ENCODE data around the gene C11orf21.

C11orf21 gene

DNA sequence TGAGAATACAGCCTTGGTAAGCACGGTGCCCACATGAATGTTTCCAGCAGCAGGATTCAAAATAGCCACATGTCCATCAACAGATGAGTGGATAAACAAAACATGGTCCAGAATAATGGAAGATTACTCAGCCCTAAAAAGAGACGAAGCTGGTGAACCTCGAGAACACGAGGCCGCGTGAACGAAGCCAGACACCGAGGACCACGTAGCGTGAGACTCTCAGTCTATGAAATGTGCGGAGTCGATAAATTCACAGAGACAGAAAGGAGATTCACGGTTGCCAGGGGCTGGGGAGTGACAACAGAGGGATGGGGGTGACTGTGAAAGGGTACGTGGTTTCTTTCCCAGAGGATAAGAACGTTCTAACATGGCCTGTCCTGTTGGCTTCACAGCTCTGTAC is 28.4 kb downstream of the C11orf21 start:
- in situ Hi-C loops (cut with MboI; ENCODE audit: low sequenced_read_pairs) = no loop called here

DNA sequence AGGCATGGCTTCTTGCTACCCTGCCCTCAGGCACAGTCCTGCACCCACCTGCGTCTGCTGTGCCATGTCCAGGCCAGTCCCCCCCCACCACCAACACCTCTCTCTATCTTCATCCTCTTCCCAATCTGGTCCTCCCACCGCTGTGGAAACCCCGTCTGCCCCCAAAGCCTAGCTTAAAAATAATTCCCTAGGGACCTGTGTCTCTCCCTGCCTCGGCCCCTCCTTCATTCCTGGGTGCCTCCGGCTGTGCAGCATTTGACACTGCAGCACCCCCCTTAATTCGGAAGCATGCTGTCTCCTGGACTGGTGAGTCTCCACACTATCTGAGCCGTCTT is 28.8 kb downstream of the C11orf21 start:
- in situ Hi-C loops (cut with MboI; ENCODE audit: low sequenced_read_pairs) = no loop called here

GRCh38 chr11:2272228-2272945 is 29.3 kb downstream of the C11orf21 start:
- in situ Hi-C loops (cut with MboI; ENCODE audit: low sequenced_read_pairs) = no loop called here

- in situ Hi-C loops (cut with MboI; ENCODE audit: low sequenced_read_pairs) = no loop called here
These were observed 30.1 kb downstream of the C11orf21 start for GRCh38 chr11:2271327-2272227.

DNA sequence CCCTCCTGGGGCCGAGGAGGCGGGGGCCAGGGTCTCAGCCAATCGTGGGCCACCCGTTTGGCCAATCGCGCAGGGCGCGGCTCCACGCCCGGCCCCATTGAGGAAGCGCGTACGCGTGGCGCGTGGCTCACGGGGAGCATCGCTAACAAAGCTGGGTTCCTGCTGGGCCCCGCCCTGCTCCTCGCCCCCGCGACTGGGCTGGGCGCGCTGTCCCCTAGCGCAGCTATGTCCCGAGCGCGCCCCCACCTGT is 30.7 kb downstream of the C11orf21 start:
- in situ Hi-C loops (cut with MboI; ENCODE audit: low sequenced_read_pairs) = no loop called here

DNA sequence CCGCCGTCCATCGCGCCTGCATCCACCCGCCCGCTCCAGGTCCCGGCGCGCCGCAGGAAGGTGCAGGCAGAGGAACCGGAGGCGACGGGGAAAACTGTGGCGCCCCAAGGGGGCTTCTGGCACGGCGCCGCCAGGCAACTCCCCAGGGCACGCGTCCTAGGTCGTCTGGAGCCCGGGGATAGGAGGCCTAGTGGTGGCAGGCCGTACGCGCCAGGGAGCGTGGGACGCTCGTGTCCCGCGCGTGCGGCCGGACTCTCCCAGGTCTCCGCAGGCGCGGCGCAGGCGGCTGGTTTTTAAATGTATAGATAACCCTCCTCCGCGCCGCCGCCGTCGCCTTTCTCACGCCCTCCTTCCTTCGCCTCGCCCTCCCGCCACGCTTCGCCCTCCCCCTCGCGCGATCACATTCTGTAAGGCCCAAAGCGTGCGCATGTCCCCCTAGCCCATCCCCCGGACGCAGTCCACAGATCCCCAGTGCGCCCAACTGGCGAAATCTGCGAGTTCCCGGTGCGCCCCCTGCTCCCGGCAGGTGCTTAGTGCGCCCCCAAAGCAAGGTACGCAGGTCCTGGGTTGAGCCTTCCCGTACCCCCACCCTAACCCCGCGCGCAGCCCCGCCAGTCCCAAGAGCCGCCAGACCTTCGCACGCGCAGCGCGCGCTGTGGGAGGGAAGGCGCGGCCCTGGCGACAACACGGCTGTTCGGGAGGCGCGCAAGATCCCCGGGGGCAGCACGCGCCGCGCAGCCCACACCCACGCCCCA is 31.2 kb downstream of the C11orf21 start, which contains the start of gene ASCL2:
ASCL2 (minus strand) TSS at position 267 of the 755 bp plus-strand sequence; CDS start at position 11, 256 bp downstream.
- in situ Hi-C loops (cut with MboI; ENCODE audit: low sequenced_read_pairs) = no loop called here

DNA sequence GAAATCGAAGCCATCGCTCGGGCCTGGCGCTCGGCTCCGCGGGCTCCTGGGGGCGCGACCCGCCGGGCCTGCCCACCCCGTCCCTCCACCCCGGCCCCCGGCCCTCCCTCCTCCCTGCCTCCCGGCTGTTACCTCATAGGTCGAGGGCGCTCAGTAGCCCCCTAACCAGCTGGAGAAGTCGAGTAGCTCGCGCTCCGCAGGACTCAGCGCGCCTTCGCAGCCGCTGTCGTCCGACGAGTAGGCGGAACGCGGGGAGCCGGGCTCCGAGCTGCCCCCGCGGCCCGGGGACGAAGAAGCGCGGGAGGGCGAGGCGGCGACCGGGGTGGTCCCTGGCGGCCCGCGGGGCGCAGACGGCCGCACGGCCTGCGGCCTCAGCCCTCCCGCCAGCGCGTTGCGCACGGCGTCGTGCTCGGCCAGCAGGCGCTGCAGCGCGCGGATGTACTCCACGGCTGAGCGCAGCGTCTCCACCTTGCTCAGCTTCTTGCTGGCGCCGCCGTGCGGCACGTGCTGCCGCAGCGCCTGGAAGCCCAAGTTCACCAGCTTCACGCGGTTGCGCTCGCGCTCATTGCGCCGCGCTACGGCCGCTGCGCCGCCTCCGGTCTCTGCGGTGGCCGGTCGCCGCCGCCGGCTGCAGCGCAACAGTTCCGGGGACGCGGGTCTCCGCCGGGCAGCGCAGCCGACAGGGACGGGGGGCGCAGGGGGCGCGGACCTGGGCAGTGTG is 32.0 kb downstream of the C11orf21 start:
- in situ Hi-C loops (cut with MboI; ENCODE audit: low sequenced_read_pairs) = no loop called here

DNA sequence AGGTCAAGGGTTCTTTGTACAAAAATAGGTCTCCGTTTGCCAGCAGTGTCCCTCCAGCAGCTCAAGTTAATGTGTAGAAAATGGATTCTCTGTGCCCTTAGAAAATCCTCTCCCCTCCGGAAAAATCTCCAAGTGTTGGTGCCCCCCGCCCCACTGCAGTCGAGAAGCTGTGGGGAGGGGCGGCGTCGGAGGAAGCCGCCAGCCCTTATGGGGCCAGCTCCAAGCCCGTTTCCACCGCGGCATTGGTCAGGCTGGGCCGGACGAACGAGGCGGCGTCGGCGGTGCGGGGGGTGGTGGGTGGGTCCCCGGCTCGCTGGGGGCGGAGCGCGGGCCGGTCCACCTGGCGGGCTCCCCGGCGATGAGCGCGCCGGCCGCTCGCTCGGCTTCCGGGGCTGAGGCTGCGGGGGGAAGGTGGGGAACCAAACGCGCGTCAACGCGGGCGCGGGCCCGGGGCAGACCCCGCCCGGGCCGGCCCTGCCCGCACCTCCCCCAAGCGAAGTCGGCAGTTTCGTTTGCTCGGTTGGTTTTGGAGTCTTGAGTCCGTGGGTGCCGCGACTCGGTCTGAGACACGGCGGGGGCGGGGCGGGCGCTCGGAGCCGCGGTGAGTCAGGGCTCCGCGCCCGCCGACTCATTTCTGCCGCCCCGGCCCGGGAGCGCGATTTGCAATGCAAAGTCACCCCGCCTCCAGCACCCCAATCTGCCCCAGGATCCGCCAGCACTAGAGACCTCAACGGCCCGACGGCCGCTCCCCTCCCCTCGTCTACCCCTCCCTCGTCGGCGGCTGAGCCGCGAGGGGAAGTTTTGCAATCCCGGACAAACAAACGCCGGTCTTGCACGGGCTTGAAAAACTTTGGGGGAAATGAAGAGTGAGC is 32.8 kb downstream of the C11orf21 start:
- in situ Hi-C loops (cut with MboI; ENCODE audit: low sequenced_read_pairs) = no loop called here

DNA sequence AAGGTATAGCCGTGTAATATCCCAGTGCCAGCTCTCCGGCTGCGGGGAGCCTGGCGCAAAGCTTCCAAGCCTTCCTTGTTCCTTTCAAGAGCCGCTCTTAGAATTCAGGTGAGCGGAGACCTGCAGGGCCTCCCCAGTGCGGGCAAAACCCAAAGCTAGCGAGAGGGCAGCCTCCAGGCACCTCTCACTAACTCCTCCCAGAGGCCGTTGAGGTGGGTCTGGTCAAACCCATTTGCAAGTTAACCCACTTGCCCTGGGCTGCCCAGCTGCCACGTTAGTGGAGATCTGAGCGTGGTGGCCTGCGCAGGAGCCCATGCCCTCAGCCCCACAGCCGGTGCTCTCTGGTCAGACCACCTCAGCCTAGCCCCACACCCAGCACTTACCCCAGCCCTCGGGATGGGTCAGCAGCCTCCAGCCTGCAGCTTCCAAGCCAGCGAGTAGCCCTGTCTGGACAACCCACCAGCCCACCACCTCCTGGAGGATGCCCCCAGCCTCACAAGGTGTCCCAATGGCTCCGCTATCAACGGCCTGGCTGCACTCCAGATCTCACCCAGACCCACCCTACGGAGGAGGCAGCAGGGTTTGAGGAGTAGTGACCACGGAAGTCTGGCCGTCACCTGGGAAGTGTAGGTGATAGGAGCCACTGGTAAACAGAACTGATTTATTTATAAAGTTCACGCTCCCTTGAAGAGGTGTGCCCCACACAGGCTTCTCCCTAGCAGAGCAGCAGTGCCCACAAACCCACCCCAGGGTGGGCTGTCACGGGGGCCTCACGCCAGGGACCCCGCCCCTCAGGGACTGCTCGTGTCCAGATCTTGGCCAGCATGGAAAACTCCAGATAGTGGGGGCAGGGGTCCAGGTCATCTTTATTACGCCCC is 33.6 kb downstream of the C11orf21 start:
- in situ Hi-C loops (cut with MboI; ENCODE audit: low sequenced_read_pairs) = no loop called here

- in situ Hi-C loops (cut with MboI; ENCODE audit: low sequenced_read_pairs) = no loop called here
These were observed 34.3 kb downstream of the C11orf21 start for GRCh38 chr11:2267306-2267850.

- in situ Hi-C loops (cut with MboI; ENCODE audit: low sequenced_read_pairs) = no loop called here
These were observed 35.0 kb downstream of the C11orf21 start for GRCh38 chr11:2266586-2267305.

DNA sequence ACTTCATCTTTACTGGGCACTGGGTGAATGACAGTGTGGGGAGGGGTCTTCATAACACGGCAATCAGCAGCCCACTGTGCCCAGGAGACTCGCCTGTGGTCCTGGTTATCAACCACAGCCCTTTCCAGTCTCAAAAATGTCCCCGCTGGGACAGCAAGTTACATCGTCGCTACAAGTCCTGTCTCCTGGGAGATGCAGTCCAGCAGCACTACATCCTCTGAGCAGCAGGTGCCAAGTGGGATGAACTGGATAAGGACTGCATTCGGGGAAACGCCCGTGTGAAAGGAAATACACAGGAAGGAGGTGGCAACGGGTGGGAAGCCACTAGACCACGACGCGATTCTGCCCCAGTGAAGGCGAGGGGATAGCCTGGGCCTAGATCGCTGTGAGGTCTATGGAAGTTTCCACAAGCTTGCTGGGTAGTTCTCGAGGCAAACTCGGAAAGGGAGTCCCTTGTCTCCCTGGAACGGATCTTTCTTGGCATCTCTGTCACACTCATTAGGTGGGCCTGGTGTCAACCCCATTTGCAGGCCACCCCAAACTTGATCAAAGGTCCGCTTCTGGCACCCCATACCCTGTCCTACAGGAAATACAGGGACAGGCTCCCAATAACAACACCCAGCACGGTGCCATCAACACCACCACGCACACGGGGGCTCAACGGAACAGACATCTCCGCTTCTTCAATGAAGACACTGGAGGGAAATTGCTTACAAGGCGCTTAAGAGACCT is 35.7 kb downstream of the C11orf21 start:
- in situ Hi-C loops (cut with MboI; ENCODE audit: low sequenced_read_pairs) = no loop called here

DNA sequence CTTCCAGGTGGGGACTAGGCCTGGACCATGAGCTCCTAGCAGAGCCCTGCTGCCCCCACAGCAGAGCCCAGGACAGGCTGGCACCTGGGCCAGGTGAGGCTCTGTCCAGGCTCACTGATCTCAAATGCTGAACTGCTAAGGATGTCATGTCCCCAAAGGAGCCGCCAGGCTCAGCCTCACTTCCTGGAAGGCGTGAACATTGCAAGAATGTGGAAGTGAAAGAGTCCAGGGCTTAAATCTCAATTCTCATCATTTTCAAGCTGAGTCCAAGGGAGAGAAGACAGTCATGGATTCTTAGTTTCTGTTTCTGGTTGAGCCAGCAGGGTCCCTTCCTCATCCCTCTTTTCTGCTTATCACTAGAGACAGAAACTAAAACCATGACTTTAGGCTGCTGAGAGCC is 36.3 kb downstream of the C11orf21 start:
- in situ Hi-C loops (cut with MboI; ENCODE audit: low sequenced_read_pairs) = no loop called here

- in situ Hi-C loops (cut with MboI; ENCODE audit: low sequenced_read_pairs) = no loop called here
These were observed 37.2 kb downstream of the C11orf21 start for GRCh38 chr11:2264366-2265053.

DNA sequence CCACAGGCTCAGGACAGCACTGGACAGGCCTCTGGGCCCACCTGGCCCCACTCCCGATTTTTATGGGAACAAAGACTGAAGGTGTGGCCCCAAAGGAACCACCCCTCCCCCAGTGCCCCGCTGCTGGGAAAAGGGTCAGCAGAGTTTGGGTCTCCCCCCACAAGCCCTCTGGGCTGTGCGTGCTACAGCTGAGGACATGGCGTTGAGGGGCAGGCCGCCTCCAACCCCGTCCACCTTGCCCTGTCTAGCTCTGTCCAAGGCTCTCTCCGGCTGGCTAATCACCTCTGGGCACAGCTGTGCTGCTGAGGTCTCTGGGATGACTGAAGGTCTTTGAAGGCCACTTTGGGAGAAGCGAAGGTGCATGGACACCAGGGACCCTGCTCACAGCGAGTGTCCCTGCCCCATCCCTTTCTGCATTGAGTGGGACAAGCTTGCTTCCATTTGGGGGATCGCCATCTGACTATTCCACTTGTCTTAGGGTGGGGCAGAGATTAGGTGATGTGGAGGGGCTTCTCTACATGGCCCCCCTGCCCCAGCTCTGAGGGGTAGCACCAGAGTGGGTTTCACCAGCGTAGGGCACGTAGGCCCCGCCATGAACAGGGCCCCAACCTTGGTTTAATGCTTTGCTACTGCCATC is 37.9 kb downstream of the C11orf21 start:
- in situ Hi-C loops (cut with MboI; ENCODE audit: low sequenced_read_pairs) = no loop called here

DNA sequence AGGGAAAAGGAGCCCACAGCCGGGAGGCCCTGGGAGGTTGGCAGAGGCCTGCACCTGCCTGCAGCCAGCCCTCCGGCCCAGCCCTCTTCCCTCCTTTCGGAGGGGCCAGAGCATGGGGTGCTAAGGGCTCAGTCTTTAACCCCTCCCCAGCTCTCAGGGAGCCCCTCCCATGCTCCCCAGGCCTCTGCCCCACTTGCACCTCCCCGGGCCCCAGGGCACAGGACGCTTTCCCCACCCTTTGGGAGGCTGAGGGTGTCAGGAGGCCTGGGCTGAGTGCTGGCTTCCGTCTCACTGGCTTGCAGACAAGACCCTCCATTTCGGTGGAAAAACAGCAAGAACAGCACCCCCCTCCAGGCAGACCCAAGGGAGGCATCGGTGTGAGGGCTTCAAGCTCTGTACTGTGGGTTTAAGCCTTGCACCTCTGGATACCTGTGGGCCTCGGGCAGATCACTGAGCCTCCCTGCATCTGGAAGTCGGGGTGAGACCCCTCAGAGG is 38.6 kb downstream of the C11orf21 start:
- in situ Hi-C loops (cut with MboI; ENCODE audit: low sequenced_read_pairs) = no loop called here

All from HL-60/S4 treated with phorbol 12-myristate 13-acetate at 8.2 ng/mL for 4 days and 3 days (cell line).